GM12891 (cell line): ENCODE measurements around the gene MRPL45.

ENCODE experiments used
- POLR2A ChIP-seq: IDR thresholded peaks from 2 replicates; pipeline ENCODE4 v1.6.1; 2011; ENCODE audit warnings: low read depth, low read length, control low read depth
- POLR2AphosphoS5 ChIP-seq: IDR thresholded peaks from 2 replicates; pipeline ENCODE4 v1.6.1; 2011; ENCODE audit warnings: low read depth, low read length, control low read depth
- SPI1 ChIP-seq: IDR thresholded peaks from 2 replicates; pipeline ENCODE4 v1.6.1; 2011; ENCODE audit warnings: low read depth, low read length, control low read depth
- TAF1 ChIP-seq: IDR thresholded peaks from 2 replicates; pipeline ENCODE4 v1.6.1; 2011; ENCODE audit warnings: low read depth, low read length, control low read depth

DNA sequence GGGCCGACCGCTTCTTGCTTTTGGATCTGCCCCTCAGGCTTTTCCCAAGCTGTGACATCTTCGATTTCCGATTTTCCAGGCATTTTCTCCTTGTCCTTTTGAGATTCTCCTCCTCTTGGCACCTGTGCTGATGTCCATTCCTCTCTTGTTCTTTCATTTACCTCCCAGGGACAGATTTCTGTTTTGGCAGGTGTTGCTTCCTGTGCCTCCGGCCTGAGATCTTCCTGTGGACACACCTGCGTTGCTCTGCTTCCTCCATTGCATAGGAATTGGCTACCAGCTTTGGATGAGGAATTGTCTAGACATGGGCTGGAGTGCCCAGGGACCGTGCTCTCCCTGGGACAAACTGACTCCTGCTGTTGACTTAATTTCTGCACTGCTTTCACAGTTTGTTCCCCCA is 31.7 kb downstream of the MRPL45 start:
- TF ChIP-seq TAF1 (no peak), POLR2A (no peak), POLR2AphosphoS5 (no peak), SPI1 (no peak)
